GM21526 (cell line): ENCODE measurements around the gene ZNF771.
"Not testable (repeated sequence)": the region's sequence is repeated elsewhere in the genome, so short reads cannot be mapped to it uniquely, and the experiment has no call there.

Source experiments
- ATAC-seq: cut with Tn5 transposase; IDR thresholded peaks from one replicate; pipeline ENCODE4 v1.9.1; 2021; ENCODE audit warnings: moderate library complexity; ENCODE audit not compliant: unreplicated experiment, low FRiP score

The ZNF771 gene

DNA sequence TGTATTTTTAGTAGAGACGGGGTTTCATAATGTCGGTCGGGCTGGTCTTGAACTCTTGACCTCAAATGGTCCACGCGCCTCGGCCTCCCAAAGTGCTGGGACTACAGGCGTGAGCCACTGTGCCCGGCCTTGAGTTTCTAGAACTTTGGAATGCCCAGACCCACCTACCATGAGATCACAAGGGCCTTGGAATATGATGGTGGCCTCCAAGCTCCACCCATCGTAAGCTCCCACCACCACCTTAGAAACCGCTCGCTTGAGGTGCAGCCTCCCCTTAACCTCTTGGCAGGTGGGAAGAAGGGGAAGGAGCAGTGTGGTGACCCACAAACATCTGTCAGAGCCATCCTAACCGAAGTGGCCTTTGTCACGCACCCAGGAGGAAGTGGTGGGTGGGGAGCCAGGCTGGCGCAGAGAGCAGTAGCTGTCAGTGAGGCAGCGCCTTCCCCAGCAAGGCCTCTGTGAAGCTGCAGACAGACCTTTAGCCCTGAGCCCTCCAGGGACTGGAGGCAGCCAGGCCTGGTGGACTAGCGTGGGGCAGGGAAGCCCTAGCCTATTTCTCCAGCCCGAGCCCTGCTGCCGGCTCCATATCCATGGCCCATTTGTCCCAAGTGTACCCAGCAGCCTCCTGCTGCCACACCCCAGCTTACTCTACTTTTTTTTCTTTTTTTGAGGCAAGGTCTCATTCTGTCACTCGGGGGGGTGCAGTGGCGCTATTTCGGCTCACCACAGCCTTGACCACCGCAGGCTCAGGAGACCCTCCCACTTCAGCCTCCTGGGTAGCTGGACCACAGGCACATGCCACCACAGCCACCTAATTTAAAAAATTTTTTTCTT is 51.4 kb downstream of the ZNF771 start:
- peak; percentile 69 for ATAC-seq

DNA sequence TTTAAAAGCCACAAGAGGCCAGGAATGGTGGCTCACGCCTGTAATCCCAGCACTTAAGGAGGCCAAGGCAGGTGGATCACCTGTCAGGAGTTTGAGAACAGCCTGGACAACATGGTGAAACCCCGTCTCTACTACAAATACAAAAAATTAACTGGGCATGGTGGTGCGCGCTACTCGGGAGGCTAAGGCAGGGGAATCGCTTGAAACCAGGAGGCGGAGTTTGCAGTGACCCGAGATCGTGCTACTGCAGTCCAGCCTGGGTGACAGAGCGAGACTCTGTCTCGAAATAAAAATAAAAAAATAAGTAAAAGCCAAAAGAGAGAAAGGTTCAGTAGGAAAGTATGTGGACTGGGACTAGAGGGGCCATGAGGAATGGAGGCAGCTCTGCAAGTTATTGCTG is 52.0 kb downstream of the ZNF771 start:
- no peak for ATAC-seq

DNA sequence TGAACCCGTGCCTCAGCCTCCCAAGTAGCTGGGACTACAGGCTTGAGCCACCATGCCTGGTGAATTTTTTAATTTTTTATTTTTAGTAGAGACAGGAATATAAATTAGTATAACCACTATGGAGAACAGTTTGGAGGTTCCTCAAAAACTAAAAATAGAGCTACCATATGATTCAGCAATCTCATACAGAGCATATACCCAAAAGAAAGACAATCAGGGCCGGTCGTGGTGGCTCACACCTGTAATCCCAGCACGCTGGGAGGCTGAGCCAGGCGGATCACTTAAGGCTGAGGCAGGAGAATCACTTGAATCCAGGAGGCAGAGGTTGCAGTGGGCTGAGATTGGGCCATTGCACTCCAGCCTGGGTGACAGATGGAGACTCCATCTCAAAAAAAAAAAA is 54.0 kb downstream of the ZNF771 start:
- ATAC-seq, result not testable (repeated sequence)

DNA sequence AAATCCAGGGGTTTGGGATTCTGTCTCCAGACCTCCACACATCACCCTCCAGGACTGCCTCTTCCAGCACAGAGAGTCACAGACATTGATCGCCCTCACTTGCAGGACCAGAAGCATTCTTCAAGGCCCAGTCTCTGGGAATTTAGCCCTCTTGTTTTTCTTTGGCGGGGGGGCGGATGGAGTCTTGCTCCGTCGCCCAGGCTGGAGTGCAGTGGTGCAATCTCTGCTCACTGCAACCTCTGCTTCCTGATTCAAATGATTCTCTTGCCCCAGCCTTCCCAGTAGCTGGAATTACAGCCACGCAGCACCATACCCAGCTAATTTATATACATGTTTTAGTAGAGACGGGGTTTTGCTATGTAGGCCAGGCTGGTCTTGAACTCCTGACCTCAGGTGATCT is 56.7 kb downstream of the ZNF771 start:
- ATAC-seq, result no peak
